CD4-positive, CD25-positive, alpha-beta regulatory T cell (primary cell): ENCODE measurements around the gene DOK7. TPM values are rescaled to one million over a fixed set of nuclear protein-coding genes. Genes with fewer than 3 reads are reported as not detected.
A peak's percentile ranks its signal among the peaks of the same experiment; 100 is the strongest.

Source experiments
- ATAC-seq, 2 donors: fragments of 150-1000 bp; cut with Tn5 transposase; one replicate each; pipeline ENCODE4 v1.10.0; 2021; ENCODE audit warnings: low read depth in 2 of 2, moderate number of reproducible peaks in 2 of 2, moderate library complexity in 1 of 2
- DNase-seq, 3 donors: peaks; one replicate each; pipeline versions ENCODE4 v3.0.0 to v3.0.0-alpha.2; 2012 to 2022; ENCODE audit warnings: mixed read lengths in 1 of 3
- H3K27ac ChIP-seq: one replicate; pipeline ENCODE4 v1.7.0; 2013; ENCODE audit warnings: mild to moderate bottlenecking, low read length; ENCODE audit not compliant: insufficient read depth, poor library complexity, severe bottlenecking
- H3K27me3 ChIP-seq: one replicate; pipeline ENCODE4 v1.7.0; 2013; ENCODE audit warnings: low read length; ENCODE audit not compliant: control insufficient read depth, insufficient read depth
- H3K36me3 ChIP-seq: one replicate; pipeline ENCODE4 v1.7.0; 2013; ENCODE audit warnings: mild to moderate bottlenecking, low read length, moderate library complexity; ENCODE audit not compliant: control insufficient read depth, insufficient read depth
- H3K4me1 ChIP-seq: 2 replicates; pipeline ENCODE4 v1.7.0; 2013; ENCODE audit warnings: mild to moderate bottlenecking, low read length; ENCODE audit not compliant: insufficient read depth, control insufficient read depth, poor library complexity, severe bottlenecking
- H3K4me3 ChIP-seq: one replicate; pipeline ENCODE4 v1.7.0; 2013; ENCODE audit warnings: low read depth, mild to moderate bottlenecking, low read length, moderate library complexity
- H3K9me3 ChIP-seq, 2 experiments: 1 replicate in 1 of 2; 2 replicates in 1 of 2; pipeline ENCODE4 v1.7.0; 2013; ENCODE audit warnings: low read length in 2 of 2, mild to moderate bottlenecking in 1 of 2, moderate library complexity in 1 of 2; ENCODE audit not compliant: control insufficient read depth in 2 of 2
- H3K27ac Mint-ChIP-seq, 3 donors: one replicate each; pipeline ENCODE4 v1.8.0; 2020 to 2022; ENCODE audit warnings: mild to moderate bottlenecking in 3 of 3, mixed read lengths in 3 of 3, moderate library complexity in 2 of 3
- H3K27me3 Mint-ChIP-seq: one replicate; pipeline ENCODE4 v1.8.0; 2022; ENCODE audit warnings: mild to moderate bottlenecking, mixed read lengths
- H3K36me3 Mint-ChIP-seq: one replicate; pipeline ENCODE4 v1.8.0; 2020; ENCODE audit warnings: mixed read lengths
- H3K4me1 Mint-ChIP-seq, 4 donors: one replicate each; pipeline ENCODE4 v1.8.0; 2020 to 2022; ENCODE audit warnings: mixed read lengths in 4 of 4, mild to moderate bottlenecking in 1 of 4
- H3K4me3 Mint-ChIP-seq, 4 donors: one replicate each; pipeline ENCODE4 v1.8.0; 2020 to 2022; ENCODE audit warnings: mild to moderate bottlenecking in 4 of 4, mixed read lengths in 4 of 4, moderate library complexity in 3 of 4
- H3K9me3 Mint-ChIP-seq, 7 donors: one replicate each; pipeline ENCODE4 v1.8.0; 2020 to 2022; ENCODE audit warnings: mixed read lengths in 7 of 7, mild to moderate bottlenecking in 3 of 7, moderate library complexity in 2 of 7
- polyA plus RNA-seq, 4 donors: library from polyadenylated mRNA; unstranded; fragments of 300-500 nt; fragmentation: Illumina TruSeq; gene quantifications; one replicate each; pipeline ENCODE4 v1.2.3, GENCODE V29; 2021
- total RNA-seq: library from RNA; stranded (reverse); gene quantifications from one replicate; pipeline ENCODE4 v1.2.3, GENCODE V29; 2022

DOK7 gene
- total and polyA plus RNA-seq, 5 donors from 2014 or later, result 0.08 to 0.14 TPM; not detected in 3

- Histone ChIP-seq H3K27ac (no peak overlapping the region), H3K27me3 (no peaks in the 10 kb centered on the region), H3K9me3 (no peaks in the 10 kb centered on the region), H3K4me1 (peaks cover 9% of the 10 kb centered on the region), H3K4me3 (no peak overlapping the region), H3K36me3 (no peaks in the 10 kb centered on the region)
- no peak overlapping the region for H3K4me3 Mint-ChIP-seq
- H3K4me1 Mint-ChIP-seq, result peaks cover 0 to 10% (median 2%) of the 10 kb centered on the region in 4 donors
- H3K36me3 Mint-ChIP-seq, result no peaks in the 10 kb centered on the region
- no peak overlapping the region for H3K27ac Mint-ChIP-seq
- H3K9me3 Mint-ChIP-seq, result peaks cover 0 to 1% (median 0%) of the 10 kb centered on the region in 7 donors
- no peak for DNase-seq
- no peak for ATAC-seq
- peaks cover 22% of the 10 kb centered on the region for H3K27me3 Mint-ChIP-seq
These were observed 21.2 kb downstream of the DOK7 start for GRCh38 chr4:3484057-3484973.

- Histone ChIP-seq H3K4me1 (peaks cover 9% of the 10 kb centered on the region), H3K9me3 (no peaks in the 10 kb centered on the region), H3K36me3 (no peaks in the 10 kb centered on the region), H3K27me3 (no peaks in the 10 kb centered on the region), H3K4me3 (no peak overlapping the region), H3K27ac (no peak overlapping the region)
- H3K9me3 Mint-ChIP-seq, result peaks cover 0 to 1% (median 0%) of the 10 kb centered on the region in 7 donors
- ATAC-seq (no peak), DNase-seq (no peak)
- H3K36me3 Mint-ChIP-seq, result no peaks in the 10 kb centered on the region
- H3K27me3 Mint-ChIP-seq, result peaks cover 16% of the 10 kb centered on the region
- H3K27ac Mint-ChIP-seq, result no peak overlapping the region
- H3K4me1 Mint-ChIP-seq, result peaks cover 0 to 10% (median 2%) of the 10 kb centered on the region in 4 donors
- no peak overlapping the region for H3K4me3 Mint-ChIP-seq
These were observed 22.1 kb downstream of the DOK7 start for GRCh38 chr4:3485011-3485791.

GRCh38 chr4:3485886-3486540, 22.9 kb downstream of the DOK7 start:
- Histone ChIP-seq H3K4me3 (no peak overlapping the region), H3K27me3 (no peaks in the 10 kb centered on the region), H3K36me3 (no peaks in the 10 kb centered on the region), H3K4me1 (peaks cover 9% of the 10 kb centered on the region), H3K9me3 (no peaks in the 10 kb centered on the region), H3K27ac (no peak overlapping the region)
- Mint-ChIP-seq H3K27ac (no peak overlapping the region), H3K4me3 (no peak overlapping the region), H3K27me3 (peaks cover 8% of the 10 kb centered on the region), H3K4me1 (peaks cover 0 to 5% (median 2%) of the 10 kb centered on the region in 4 donors), H3K36me3 (no peaks in the 10 kb centered on the region), H3K9me3 (peaks cover 0 to 1% (median 0%) of the 10 kb centered on the region in 7 donors)
- no peak for DNase-seq
- ATAC-seq, result no peak

GRCh38 chr4:3486541-3487540, 23.7 kb downstream of the DOK7 start:
- Histone ChIP-seq H3K27ac (no peak overlapping the region), H3K4me3 (no peak overlapping the region), H3K9me3 (no peaks in the 10 kb centered on the region), H3K36me3 (no peaks in the 10 kb centered on the region), H3K4me1 (peaks cover 9% of the 10 kb centered on the region), H3K27me3 (no peaks in the 10 kb centered on the region)
- Mint-ChIP-seq H3K36me3 (no peaks in the 10 kb centered on the region), H3K4me3 (peak overlapping the region in 1 of 4 donors; percentile 43), H3K4me1 (peaks cover 0 to 5% (median 2%) of the 10 kb centered on the region in 4 donors), H3K27ac (peak overlapping the region in 1 of 3 donors; percentile 48), H3K27me3 (peaks cover 12% of the 10 kb centered on the region), H3K9me3 (peaks cover 0 to 1% (median 0%) of the 10 kb centered on the region in 7 donors)
- ATAC-seq, result no peak
- no peak for DNase-seq

- Histone ChIP-seq H3K9me3 (no peaks in the 10 kb centered on the region), H3K4me3 (no peak overlapping the region), H3K36me3 (no peaks in the 10 kb centered on the region), H3K27me3 (no peaks in the 10 kb centered on the region), H3K27ac (no peak overlapping the region), H3K4me1 (peaks cover 9% of the 10 kb centered on the region)
- Mint-ChIP-seq H3K27ac (no peak overlapping the region), H3K4me3 (no peak overlapping the region), H3K36me3 (no peaks in the 10 kb centered on the region), H3K9me3 (peaks cover 0 to 1% (median 0%) of the 10 kb centered on the region in 7 donors), H3K4me1 (peaks cover 0 to 5% (median 2%) of the 10 kb centered on the region in 4 donors), H3K27me3 (peaks cover 17% of the 10 kb centered on the region)
- DNase-seq (no peak), ATAC-seq (no peak)
These were observed 24.8 kb downstream of the DOK7 start for GRCh38 chr4:3487861-3488260.

- H3K9me3 Mint-ChIP-seq, result peaks cover 0 to 1% (median 0%) of the 10 kb centered on the region in 7 donors
- Histone ChIP-seq H3K4me1 (peaks cover 9% of the 10 kb centered on the region), H3K4me3 (no peak overlapping the region), H3K27me3 (no peaks in the 10 kb centered on the region), H3K36me3 (no peaks in the 10 kb centered on the region), H3K9me3 (no peaks in the 10 kb centered on the region), H3K27ac (no peak overlapping the region)
- peaks cover 17% of the 10 kb centered on the region for H3K27me3 Mint-ChIP-seq
- no peaks in the 10 kb centered on the region for H3K36me3 Mint-ChIP-seq
- H3K27ac Mint-ChIP-seq, result no peak overlapping the region
- no peak for DNase-seq
- peaks cover 0 to 5% (median 2%) of the 10 kb centered on the region in 4 donors for H3K4me1 Mint-ChIP-seq
- no peak for ATAC-seq
- no peak overlapping the region for H3K4me3 Mint-ChIP-seq
These were observed 25.7 kb downstream of the DOK7 start for GRCh38 chr4:3488820-3489219.
